HG03354 (cell line): ENCODE data around the gene MEIOSIN.
"Not testable (repeated sequence)": the region's sequence is repeated elsewhere in the genome, so short reads cannot be mapped to it uniquely, and the experiment has no call there.

Source experiments
- ATAC-seq: cut with Tn5 transposase; IDR thresholded peaks from one replicate; pipeline ENCODE4 v1.9.1; 2021; ENCODE audit warnings: mild to moderate bottlenecking; ENCODE audit not compliant: unreplicated experiment, poor library complexity, severe bottlenecking

Gene MEIOSIN, protein sequence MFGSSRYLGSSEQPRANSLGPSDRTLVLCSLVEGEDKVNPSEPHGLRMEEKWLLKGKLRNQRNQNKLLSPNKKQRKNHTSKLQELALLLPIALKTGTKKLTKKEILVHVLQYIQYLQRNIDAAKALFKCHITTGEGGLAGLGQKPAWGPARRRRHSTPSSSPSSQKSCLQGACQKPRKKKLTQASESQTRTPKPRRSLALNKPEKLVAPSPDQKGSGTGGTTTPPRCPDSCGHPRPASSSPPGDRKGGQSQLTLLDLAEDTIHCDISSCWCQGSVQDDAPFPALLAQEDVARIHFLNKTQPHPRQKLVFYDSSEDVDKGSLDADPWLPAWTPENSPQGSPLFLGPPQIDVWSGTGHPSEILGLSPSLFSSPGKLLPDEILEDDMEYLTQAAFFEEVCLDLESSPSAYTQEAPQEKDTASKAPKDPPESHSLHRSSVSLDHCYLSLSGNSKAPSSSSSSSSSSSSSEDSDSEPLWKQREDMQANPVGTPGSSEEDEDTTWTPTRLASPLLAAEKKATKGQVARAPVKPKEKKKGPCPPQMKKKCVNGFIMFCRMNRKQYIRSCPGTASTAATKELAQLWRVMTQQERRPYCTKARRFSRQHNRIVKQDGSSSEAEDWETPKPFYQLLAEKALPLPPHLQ

DNA sequence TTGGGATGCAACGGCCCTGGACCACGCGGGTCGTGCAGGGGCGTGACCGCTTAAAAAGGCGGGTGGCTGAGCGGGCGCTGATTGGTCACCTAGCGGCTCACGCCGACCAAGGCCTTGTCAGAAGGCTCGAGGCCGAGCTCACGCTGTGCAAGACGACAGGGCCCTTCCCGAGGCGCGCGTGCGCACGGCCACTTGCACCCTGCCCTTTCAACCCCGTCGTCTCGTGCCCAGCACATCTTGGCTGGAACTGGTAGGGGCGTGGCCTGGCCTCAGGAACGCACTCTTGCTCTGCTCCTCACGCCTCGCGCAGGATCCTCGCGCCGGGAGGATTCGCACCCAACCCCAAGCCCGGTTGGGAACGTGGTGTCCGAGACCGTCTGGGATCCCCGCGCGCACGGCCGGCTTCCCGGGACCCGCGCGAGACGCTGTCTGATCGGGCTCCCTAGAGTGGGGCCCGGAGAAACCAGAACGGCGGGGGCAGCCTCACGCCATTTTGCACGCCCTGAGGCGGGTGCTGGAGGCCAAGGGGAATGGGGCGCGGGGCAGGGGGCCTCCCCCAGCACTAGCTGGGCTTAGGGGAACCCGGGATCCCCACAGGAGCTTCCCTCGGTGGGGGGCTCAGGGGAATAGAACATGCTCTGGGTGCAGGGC is at the start of gene MEIOSIN:
TSS of gene MEIOSIN (plus strand) at position 280 of the 651 bp plus-strand sequence. CDS start 1,938 bp downstream, outside the sequence.
- ATAC-seq: no peak

DNA sequence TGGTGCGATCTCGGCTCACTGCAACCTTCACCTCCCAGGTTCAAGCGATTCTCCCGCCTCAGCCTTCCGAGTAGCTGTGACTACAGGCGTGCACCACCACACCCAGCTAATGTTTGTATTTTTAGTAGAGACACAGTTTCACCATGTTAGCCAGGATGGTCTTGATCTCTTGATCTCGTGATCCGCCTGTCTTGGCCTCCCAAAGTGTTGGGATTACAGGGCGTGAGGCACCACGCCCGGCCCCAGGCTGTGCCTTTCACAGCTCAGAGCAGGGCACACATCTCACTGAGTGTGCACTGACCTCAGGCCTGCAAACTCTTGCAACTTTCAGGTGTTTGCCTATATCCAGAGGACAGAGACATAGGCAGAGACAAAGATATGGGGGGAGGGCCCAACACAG is 48.2 kb upstream of the MEIOSIN start:
- ATAC-seq: not testable (repeated sequence)

DNA sequence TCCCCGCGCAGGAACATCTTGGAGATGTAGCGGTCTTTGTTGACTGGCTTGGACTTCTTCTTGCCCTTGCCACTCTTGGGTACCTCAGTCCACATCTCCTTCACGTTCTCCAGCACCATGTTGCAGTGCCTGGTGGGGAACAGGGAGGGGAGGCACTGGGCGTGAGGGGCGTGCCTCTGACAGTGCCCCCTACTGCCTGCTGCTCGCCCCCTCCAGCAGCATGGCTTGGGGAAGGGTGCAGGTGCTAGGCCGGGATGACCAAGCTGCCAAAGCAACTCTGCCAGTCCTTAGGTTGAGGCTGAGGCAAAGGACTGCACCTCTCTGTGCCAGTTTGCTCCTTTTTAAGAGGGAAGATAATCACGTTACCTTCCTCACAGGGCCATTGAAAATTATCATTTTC is 45.6 kb upstream of the MEIOSIN start:
- ATAC-seq: no peak

DNA sequence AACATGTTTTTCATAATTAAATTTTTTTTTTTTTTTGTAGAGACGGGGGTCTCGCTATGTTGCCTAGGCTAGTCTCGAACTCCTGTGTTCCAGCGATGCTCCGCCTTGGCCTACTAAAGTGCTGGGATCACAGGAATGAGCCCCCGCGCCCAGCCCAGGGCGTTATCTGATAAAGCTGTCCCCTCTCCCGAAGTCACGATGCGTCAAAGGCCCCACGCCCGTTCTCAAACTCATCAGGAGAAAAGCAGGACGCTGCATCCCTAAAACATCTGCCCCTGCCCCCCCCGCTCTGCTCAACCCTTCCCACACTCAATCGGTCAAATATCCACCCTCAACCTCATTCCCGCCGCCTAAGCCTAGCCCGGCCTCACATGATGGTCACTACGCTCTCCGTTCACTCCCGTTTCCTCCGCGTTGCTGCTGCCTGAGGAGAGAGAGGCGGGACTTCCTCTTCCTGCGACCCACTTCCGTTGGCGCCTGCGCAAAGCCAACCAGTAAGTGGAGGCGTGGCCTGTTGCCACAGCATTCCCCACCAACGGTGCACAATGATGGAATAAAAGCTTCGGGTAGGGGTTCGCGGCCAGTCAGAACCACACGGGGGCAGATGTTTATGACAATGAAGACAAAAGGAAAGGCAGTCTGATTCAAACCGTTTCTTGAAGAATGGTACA is 41.6 kb upstream of the MEIOSIN start, which contains the start of gene SNRPD2:
TSS of gene SNRPD2 (minus strand) at position 438 of the 671 bp plus-strand sequence. CDS start at position 373, 65 bp downstream.
- ATAC-seq: peak; percentile 55

DNA sequence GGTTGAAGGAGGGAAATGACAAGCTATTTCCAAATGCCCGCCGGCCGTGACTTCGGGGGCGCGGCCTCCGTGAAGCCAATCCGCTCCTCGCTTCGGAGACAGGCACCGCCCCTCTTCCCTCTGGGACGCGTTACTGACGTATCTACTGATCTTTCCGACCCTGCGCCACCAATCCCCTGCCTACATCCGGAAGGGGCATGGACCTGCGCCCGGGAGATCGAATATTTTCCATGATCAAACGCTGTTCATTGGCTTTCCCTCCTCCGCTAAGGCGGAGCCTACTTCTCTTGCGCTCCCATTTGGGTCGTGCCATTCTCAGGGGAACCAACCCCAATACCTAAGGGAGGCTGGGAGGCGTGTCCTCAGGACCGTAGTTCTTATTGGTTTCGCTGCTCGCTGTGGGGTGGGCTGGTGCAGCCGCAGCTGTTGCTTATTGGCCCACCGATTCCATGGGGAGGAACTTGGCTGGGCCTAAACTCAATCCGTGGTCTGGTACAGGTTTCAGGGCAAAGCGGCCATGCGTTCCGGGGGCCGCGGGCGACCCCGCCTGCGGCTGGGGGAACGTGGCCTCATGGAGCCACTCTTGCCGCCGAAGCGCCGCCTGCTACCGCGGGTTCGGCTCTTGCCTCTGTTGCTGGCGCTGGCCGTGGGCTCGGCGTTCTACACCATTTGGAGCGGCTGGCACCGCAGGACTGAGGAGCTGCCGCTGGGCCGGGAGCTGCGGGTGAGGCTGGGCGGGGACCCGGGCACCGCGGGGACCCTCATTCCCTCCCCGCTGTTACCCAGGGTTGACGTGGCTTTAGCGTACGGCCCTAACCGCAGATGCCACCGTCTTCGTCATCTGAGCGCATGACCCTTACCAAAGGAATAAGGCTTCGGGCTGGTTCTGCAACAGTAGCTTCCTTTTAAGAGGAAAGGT is 40.8 kb upstream of the MEIOSIN start, which contains the start of gene QPCTL:
TSS of gene QPCTL (plus strand) at position 480 of the 919 bp plus-strand sequence. CDS start at position 518, 38 bp downstream.
- ATAC-seq: peak; percentile 86

DNA sequence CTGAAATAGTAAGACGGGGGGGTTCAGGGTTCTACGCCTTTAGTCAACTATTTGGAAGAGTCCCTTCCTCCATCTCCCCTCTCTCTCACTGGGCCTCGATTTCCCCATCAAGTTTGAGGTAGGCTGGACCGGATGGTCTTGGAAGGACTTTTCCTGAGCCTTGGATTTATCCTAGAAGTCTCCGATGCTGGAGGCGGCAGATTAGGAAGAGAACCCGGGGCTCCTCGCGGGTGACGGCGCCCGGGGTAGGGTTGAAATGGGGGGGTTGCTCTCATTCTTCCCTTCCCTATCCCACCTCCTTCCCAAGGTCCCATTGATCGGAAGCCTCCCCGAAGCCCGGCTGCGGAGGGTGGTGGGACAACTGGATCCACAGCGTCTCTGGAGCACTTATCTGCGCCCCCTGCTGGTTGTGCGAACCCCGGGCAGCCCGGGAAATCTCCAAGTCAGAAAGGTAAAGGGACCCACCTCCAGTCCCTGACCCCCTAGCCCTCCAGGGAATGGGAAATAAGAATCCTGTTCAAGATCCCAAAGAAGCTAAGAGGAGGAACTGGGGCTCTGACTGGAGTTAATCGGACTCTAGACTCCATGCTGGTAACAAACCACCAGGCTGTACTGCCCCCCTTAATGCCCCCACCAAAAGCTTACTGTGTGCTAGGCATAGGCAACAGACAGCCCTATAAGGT is 40.0 kb upstream of the MEIOSIN start:
- ATAC-seq: no peak

DNA sequence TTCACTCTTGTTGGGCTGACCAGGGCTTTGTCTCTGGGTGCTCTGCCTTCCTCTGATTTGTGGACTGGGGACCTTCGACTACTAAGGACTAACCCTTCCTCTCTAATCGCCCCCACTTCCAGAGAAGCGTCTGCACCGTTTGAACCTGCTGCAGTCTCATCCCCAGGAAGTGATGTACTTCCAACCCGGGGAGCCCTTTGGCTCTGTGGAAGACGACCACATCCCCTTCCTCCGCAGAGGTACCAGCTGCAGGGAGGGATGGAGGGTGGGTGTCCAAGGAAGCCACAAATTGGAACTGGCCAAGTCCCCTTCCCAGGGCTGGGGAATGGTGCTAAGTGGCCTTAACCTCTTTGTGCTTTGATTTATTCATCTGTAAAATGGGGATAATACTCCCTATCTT is 31.6 kb upstream of the MEIOSIN start:
- no peak for ATAC-seq

DNA sequence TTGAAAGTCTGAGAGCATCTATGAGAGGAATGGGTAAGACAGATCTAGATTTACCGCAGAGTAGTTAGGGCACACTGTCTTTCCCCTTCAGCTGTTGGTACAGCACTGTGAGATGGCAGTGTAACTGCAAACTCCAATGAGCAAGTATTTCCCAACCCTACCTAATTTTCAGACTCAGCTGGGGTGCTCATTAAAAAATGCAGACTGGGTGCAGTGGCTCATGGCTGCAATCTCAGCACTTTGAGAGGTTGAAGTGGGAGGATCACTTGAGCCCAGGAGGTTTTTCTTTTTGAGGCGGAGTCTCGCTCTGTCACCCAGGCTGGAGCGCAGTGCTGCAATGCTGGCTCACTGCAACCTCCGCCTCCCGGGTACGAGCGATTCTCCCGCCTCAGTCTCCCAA is 28.1 kb upstream of the MEIOSIN start:
- ATAC-seq: no peak

DNA sequence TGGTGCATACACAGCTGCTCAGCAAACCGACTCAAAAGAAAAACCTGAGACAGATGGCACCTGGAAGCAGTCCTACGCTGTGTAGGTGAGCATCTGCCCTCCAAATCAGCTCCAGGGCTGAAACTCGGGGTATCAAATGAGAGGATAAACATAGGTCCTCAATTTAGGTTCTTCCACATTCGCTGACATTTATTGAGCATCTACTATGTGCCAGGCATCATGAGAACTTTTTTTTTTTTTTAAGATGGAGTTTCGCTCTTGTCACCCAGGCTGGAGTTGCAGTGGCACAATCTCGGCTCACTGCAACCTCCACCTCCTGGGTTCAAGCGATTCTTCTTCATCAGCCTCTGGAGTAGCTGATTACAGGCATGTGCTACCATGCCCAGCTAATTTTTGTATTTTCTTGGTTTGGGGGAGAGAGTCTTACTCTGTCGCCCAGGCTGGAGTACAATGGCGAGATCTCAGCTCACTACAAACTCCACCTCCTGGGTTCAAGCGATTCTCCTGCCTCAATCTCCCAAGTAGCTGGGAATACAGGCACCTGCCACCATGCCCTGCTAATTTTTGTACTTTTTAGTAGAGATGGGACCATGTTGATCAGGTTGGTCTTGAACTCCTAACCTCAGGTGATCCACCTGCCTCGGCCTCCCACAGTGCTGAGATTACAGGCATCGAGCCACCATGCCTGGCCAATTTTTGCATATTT is 27.4 kb upstream of the MEIOSIN start:
- ATAC-seq: no peak

DNA sequence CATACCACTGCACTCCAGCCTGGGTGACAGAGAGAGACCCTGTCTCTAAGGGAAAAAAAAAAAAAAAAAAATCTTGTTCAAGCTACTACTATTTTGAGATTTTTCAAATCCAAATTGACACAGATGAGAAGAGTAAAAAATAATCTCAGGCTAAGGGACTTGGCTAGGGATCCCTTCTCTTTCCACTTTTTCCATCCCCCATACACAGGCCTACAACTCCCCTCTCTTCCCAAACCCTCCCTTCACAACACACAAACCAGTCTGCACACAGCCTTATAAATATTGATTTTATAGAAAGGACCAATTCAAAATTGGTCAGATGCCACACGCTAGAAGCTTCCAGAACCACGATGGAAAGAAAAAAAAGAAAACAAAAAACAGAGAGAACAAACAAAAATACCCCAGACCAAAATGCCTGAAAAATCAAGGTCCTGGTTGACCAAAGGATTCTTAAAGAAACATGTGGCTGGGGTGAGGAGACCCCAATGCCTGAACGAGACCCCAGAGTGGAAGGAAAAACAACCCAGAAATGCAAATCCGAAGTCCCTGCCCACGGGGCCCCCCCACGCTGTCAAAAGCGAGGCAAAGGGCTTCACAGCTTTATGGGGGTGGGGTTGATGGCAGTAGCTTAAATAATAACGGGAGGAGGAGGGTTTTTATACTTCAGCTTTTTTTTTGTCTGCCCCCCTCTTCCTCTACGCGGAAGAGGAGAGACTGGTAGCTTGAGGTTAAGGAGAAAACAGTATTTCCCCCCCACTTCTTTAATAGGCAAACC is 22.7 kb upstream of the MEIOSIN start:
- ATAC-seq: no peak

DNA sequence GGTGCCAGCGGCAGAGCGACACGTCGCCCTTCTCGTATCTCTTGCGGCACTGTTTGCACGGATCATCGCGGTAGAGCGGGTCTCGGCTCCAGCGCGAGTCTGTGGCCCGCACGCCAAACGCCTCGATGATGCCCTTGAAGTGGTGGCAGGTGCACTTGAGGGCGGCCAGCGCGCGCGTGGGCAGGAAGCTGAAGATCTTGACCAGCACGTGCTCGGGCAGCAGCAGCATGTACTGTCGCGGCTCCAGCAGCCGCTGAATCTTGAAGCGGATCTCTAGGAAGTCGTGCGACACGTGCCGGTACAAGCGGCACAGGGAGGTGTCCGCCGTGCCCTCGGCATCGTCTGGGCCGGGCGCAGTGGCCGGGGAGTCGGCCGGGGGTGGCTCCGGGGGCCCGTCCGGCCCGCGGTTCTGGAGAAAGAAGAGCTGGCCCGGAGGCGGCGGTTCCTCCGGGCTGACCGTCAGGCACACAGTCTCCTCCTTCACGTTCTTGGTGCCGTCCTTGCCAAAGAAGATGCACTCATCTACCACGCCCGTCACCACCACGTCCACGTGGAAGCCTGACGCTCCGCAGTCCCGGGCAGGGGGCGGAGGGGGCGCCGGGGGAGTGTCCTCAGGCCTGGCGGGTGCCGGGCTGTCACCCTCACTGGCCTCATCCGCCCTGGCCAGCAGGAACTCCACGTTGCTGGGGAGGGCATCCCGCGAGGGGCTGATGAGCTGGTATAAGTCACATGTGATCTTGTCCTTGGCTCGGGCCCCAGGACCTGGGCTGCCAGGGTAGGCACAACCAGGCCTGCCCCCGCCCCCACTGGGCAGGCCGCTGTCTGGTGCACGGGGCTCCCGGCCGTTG is 21.2 kb upstream of the MEIOSIN start:
- ATAC-seq: no peak

DNA sequence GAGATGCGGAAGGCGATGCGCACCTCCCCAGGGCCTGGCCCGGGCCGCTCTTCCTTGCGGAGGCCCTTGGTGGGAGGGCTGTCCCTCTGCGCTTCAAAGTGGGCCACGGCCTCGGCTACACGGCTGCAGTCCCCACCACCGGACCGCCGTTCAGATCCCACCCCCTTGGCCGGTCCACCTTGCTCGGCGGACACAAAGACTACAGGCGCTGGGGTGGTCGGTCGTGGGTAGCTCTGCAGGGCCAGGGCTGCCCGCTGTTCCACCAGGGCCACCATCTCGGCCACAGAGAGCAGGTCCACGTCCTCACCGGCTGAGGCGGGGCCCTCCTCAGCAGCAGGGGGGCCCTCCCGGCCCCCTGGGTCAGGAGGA is 20.6 kb upstream of the MEIOSIN start:
- ATAC-seq: no peak

DNA sequence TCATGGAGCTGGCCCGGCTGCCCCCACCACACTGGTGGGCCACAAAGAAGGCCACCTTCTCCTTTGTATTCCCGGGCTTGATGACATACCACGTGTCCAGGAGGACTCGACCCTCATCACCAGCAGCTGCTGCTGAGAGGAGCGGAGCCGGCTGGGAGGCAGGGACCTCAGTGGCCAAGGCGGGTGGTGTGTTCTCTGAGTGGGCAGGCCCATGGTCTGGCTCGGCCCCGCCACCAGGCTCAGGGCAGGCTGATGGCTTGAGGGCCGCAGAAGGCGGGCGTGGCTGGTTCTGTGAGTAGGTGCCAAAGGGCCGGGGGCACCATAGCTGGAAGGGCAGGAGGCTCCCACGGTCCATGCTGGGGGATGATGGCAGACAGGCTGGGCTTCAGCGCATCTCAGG is 20.1 kb upstream of the MEIOSIN start:
- ATAC-seq: no peak

DNA sequence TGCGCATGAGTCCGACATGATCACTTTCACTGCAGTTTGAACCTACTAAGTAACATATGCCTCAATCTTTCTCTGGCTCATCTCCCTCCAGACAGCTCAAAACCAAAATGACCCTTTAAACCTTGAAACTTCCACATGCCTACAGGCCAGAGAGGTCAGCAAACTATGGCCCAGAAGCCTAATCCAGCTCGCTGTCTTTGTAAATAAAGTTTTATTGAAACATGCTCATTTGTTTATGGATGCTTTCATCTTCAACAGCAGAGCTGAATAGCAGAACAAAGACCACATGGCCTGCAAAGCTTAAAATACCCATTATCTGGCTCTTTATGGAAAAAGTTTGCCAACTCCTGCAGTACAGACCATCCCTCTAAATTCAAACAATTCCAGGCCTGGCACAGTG is 18.1 kb upstream of the MEIOSIN start:
- no peak for ATAC-seq

DNA sequence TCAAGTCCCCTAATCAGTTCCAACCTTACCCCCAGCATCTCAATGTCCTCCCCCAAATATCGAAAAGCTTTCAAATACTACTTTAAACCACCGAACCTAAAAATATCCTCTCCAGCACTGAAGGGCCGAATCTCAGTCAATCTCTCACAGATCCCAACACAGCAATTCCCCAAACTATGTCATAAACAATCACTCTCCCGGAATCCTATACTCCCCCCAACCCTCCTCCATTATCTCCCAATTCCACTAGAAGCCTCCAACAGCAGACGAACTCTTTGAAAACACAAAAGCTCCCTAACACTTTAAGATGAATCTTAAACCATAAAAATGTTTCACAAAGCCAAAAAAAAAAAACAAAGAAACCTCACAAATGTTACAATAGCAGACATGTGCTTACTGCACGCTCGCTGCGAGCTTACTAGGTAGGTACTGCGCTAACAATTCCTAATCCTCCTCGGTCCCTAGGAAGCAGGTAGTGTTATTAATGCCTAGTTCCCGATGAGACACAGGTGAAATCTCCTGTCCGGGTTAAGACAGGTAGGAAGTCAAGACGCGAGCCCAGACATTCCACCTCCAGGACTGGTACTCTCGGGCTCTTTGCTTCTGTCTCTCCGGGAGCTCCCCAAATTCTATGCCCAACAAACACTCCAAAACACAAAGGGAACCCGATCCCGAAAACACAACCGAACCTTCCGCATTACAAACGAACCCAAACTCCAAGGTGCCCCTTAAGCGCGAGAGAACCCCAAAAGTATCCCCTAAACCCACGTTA is 16.7 kb upstream of the MEIOSIN start:
- no peak for ATAC-seq
